Measurements from ENCODE around the gene SP140.
"Not testable (repeated sequence)": the region's sequence is repeated elsewhere in the genome, so short reads cannot be mapped to it uniquely, and the experiment has no call there.

Gene SP140

DNA sequence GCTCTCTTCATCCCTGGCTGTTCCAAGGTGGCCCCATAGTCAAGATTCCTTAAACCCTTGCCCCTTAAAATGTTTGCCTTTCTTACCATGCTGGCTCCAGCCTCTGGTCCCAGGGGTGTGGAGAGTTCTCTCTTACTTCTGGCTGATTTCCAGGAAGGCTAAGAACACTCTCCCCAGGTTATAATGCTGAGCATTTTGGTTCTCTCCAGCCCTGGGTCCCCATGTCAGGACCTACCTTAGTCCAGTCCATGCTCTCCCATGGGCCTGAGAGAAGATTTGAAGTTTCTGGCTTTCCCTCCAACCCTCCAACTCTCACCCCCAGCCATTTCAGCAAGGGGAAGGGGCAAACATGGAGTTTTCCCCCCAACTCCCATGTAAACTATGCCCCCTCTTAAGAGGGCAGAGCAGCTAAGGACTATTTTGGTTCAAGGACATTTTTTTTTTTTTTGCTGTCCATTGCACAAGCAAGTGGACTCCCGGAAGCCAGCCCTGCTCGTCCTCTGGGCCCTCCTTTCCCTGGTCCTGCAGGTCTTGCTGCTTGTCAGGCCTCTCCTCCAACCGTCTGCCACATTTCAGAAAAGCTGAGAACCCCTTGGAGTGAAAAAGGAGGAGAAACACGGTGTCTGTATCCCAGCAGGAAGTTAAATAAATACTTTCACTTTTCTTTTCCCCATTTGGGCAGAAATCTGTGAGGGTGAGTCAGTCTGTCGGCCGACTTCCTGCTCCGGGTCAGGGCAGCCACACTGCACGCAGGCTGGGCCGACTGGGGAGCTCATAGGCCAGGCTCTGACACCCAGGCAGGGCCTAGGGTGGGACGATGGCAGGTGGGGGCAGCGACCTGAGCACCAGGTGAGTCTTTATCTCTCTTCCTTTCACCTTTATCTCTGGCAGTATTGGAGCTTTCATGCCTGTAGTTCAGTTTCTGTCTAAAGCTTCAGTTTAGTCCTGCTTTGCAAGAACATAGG, 101.2 kb downstream of the SP140 start, which contains the start of gene SP140L:
TSS of gene SP140L (plus strand) at position 741 of the 965 bp plus-strand sequence. CDS start at position 818, 77 bp downstream.
- FAIRE-seq: no peak

GRCh38 chr2:230327418-230328154, 102.0 kb downstream of the SP140 start:
- FAIRE-seq: no peak

DNA sequence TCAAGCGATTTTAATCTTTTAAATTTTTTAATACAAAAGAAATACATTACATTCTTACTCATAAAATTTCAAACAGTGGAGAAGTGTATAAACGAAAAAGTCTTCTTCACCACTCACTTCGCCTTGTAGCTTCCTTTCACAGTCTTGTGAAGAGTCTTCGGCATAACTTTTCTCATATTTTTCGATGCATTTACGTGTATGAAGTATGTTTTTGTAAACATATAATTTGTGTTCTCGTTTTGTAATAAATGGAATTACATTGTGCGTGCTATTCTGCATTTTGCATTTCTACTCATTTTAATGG, 102.6 kb downstream of the SP140 start:
- no peak for FAIRE-seq

DNA sequence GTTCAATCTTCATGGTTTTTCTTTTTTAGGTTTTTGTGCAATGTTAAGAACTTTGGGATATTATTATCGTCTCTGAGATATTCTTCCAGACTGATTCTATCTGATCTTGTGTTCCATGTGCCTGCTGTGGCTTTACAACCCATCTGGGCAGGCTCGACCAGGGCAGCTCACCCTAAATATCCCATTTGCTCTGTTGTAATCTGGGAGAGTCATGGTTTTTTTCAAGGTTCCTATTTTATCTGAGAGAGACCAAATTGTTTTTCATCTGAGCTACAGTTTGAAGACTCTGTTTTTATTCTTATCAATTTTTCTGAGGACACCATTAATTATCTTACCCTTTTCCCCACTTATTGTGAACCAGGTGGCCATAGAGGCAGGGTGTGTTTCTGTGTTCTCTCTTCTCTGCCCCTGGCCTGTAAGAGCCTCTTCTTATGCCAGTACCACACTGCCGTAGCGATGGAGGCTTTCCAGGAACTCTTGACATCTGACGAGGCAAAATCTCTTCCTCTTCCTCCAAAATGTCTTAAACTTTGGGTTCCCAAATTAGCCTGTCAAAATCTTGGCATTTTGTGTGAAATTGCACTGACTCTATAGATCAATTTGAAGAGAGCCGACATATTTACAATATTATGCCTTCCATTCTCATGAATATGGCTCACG, 104.5 kb downstream of the SP140 start:
- FAIRE-seq: no peak

DNA sequence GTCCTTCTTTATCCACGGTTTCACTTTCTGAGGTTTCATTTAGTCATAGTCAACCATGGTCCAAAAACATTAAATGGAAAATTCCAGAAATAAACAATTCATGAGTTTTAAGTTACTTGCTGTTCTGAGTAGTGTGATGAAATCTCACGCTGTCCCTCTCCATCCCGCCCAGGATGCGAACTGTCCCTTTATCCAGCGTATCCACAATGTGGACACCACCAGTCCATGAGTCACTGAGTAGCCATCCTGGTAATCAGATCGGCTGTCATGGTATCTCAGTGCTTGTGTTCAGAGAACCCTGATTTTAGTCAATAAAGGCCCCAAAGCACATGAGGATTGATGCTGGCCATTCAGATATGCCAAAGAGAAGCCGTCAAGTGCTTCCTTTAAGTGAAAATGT, 105.2 kb downstream of the SP140 start:
- no peak for FAIRE-seq

- no peak for FAIRE-seq
Observed at GRCh38 chr2:230335461-230335863, 109.9 kb downstream of the SP140 start.

DNA sequence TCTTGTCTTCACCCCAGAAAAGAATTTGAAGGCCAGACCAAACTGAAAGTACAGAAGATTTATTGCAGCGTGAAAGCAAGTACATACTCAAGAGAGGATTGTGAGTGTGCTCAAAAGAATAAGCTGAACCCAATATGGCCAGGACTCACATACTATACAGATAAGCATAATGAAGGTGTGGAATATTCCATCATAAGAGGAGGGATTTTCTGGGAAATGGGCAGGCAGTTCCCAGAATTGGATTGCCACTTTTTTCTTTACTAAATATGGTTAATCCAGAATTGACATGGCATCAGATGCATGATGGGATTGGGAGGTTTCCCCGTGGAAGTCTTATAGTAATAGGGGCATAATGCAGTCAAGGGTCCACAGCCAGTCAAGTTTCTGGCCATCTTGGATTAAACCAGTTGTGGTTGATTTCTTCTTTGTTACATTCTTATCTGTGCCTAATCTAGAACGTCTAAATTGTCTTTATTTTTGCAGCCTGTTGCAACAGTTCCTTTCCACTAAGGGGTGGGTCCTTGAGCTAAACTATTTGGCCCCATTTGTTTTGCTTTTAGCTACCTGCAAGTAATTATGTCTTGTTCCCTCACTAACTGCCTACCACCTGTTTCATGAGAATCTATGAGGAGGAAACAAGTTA, 110.4 kb downstream of the SP140 start:
- no peak for FAIRE-seq

- FAIRE-seq: not testable (repeated sequence)
Observed at GRCh38 chr2:230341936-230342528, 116.5 kb downstream of the SP140 start.

- not testable (repeated sequence) for FAIRE-seq
Observed at GRCh38 chr2:230343041-230343624, 117.6 kb downstream of the SP140 start.

- no peak for FAIRE-seq
Observed at GRCh38 chr2:230343747-230344146, 118.2 kb downstream of the SP140 start.

DNA sequence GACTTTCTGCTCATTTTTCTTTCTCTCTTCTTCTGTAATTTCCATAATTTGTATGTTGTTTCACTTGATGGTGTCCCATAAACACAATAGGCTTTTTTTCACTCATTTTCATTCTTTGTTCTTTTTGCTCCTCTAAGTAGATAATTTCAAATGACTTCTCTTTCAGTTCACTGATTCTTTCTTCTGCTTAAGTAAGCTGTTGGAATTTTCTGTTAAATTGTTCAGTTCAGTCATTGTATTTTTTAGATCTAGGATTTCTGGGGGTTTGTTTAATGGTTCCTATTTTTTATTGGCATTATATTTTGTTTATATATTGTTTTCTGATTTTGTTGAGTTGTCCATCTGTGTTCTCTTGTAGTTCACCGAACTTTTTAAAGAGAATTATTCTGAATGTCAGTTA, 120.9 kb downstream of the SP140 start:
- FAIRE-seq: no peak

DNA sequence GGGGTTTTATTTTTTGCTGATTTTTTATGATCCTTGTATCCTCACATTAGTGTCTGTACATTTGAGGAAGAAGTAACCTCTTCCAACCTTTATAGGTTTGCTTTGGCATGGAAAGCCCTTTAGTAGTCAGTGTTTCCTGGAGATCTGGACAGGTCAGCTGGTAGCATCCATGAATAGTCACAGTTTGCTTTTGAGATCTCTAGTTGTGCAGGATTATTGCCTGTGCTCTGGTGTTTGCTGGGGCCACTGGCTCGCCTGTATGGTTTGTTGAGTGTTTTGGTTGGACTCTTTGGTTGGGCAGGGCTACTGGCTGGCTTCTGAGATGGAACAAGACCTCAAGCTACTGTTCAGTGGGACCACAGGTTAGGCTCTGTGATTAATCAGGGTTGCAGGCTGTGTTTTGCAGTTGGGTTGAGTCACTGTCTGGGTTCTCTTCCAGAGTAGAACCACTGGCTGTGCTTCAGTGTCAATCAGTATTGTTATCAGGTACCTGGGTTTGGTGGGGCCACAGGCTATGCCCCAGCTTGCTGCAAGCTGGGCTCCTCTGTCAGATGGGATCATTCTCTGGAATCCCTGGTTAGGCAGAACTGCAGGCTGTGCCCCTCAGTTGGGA, 121.5 kb downstream of the SP140 start:
- no peak for FAIRE-seq

DNA sequence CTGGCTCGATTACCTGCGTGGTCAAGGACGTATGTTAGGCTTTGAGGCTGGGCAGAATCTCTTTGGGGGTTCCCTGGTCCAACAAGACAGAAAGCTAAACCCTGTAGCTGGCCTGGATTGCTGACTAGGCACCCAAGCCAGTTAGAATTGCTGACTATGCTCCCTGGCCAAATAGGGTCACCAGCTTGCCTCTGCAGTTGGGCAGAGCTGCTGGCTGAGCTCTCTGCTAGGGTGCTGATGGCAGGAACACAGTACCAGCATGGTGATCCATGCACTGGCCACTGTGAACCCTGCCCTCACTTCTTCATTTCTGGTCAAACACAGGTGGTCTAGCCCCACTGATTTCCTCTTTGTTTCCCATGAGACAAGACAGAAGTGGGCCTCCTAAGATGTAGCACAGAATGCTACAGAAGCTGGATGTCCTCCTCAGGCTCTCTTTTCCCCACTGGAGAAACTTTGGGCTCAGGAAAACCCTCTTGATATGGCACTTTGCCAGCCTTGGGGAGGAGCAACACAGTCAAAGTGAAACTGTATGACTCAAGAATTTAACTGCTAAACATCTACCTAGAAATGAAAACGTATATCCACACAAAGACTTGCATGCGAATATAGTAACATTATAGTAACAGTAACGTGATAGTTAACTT, 122.2 kb downstream of the SP140 start:
- no peak for FAIRE-seq

DNA sequence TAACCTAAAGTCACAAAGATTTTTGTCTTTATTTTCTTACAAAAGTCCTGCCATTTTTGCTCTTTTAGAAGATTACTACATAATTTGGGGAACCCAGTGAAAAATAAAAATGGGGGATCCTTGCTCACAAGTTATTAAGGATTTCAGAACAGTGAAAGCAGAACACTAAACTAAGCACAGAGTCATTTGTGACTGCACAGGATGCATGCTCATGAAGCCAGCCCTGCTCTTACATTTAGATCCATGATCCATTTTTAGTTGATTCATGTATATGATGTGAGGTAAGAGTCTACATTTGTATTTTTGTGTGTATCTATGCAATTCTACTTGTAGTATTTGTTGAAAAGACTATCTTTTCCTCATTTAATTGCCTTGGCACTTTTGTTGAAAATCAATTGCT, 123.3 kb downstream of the SP140 start:
- no peak for FAIRE-seq

DNA sequence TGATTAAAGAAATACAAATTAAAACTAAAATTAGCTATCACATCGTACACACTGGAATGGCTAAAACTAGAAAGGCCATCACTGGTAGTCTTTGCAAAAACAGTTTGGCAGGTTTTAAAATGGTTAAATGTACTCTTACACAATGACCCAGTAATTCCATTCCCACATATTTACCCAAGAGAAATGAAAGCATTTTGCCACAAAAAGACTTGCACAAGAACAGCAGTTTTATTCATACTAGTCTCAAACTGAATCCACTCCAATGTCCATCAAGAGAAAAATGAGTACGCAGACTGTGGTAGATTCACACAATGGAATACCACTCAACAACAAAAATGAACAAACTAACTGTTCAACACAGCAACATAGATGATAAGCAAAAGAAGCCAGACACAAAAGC, 130.5 kb downstream of the SP140 start:
- FAIRE-seq: no peak

DNA sequence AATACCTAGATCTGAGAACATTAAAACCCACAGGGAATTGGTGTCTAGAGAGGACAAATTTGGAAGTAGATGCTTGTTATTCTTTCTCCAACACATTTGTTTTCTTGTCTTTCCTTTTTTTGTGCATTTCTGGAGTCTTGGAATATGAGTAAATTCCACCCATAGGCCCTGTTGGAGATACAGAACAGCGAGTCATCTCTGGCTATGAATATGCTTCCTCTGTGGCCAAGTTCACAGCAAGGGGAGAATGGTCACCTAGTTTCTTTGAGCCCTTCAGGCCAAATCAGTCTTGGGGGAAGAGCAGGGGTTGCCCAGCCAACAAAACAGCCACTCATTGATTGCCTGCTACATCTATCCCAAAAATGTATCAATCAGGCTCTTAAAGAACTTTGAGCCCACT, 132.8 kb downstream of the SP140 start:
- FAIRE-seq: no peak

DNA sequence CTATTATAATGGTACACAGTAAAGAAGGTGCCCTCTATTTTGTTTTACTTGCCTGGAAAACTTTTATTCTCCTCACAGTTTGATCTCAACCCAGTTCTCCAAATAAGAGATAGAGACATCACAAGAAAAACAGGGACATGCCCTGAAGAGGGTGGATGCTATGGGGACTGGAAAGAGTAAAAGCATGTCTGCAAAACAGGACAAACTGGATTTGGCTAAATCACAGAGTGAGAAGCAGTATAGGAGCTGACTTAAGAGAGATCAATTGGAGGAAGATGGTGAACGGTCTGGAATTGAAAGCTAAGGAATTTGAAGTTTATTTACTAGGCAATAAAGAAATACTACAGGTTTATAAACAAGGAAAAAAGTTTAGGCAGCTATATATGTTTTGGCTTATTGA, 134.5 kb downstream of the SP140 start:
- FAIRE-seq: no peak

DNA sequence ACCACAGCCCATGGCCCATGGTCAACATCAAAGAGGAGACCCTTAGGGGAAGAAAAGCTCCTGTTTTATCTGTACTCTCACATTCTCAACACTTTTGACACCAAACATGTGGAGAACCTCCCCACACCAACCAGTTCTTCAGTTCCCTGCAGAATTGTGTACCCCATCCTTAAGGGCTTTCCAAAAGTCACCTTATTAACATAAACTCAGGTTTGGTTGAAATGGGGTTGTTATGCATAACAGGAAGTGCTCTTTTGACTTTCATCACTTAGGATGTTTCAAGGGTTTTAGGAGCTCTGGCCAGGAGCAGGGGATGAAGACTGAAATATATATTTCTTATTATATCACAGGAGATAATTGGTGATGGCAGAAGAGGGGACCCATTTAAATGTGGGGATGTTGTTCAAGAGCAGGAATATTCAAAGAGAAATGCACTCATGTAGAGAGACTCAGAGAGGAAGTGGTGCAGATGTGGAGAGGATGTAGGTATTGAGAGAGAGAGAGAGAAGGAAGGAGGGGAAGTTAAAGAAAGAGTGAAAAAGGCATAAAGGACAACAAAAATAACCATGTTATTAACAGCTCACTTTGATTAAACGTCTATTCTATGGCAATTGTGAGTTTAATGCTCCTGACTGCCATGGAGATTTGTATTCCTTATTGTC, 136.6 kb downstream of the SP140 start:
- no peak for FAIRE-seq
